HG02943 (cell line): ENCODE measurements around the gene PRDM1.

Experiments
- ATAC-seq: cut with Tn5 transposase; IDR thresholded peaks from one replicate; pipeline ENCODE4 v1.9.1; 2021; ENCODE audit warnings: mild to moderate bottlenecking, low read depth, moderate library complexity; ENCODE audit not compliant: unreplicated experiment

The PRDM1 gene

DNA sequence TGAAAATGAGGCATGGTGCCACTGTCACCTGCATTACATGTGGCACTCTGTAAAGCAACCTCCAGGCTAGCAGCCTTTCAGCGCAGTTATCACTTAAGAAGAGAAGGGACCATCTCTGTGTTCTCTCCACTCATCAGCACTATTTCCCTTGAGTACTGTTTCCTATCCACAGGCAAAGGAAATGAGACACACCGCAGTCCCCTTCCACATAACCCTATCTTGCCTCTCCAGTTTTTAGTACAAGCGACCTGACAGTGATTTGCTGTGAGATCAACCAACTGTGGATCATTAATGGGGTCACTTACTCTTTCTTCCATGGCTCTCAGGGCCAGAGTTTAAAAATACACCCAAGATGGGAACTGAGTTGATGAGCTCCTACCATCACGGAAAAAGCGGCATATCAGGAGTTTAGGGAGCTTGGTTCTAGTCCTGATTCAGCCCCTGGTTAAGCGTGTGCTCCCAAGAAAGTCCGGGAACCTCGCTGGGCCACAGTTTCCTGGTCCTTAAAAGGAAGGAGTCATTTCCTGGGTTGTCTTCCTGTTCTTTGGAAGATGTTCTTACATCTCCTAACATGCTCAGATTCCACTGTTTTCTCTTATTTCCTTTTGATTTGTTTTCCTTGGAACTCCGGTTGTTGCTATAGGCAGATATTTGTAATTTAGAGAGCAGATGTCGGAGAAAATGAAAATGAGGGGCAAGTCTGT lies 27.3 kb downstream of the PRDM1 start:
- ATAC-seq: no peak

DNA sequence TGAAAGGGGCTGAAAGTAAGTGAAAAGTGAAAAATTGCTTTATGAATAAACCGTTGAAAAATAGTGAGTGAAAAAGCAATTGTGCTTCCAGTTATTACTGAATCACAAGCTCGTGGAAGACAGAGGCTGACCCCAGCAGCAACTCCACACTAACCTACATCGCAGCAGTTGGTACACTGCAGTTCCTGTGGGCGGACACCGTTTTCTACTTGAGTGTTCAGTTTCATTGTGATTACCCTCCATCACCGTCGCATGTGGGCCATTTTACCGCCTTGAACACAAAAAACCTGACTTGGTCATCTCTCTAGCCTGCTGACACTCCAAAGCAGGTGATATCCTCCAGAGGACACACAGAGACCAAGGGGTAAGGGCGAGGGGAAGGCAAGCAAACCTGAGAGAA lies 28.4 kb downstream of the PRDM1 start:
- peak; percentile 77 for ATAC-seq

- ATAC-seq: no peak
Observed at GRCh38 chr6:106115286-106115685, 29.1 kb downstream of the PRDM1 start.

- ATAC-seq: no peak
Observed at GRCh38 chr6:106116125-106116832, 30.1 kb downstream of the PRDM1 start.

DNA sequence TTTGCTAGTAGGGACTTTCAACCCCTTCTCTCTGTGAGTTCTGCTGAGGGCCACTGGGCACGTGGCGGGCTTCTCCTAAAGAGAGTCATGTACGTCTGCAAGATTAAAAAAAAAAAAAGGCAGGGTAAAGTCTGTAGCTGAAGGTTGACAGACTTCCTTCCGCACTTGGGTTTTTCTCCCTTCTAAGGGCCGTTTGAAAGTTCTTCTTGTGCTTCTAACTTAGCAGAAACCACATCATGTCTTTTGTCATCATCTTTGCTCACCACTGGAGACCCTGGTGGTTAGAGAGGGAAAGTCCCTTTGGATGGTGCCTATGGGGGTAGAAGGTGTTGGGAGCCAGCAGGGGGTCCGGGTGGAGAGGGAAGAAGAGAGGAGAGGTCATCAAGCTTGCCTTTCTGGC lies 31.4 kb downstream of the PRDM1 start:
- peak; percentile 53 for ATAC-seq

GRCh38 chr6:106118835-106119431 lies 32.8 kb downstream of the PRDM1 start:
- ATAC-seq: no peak

DNA sequence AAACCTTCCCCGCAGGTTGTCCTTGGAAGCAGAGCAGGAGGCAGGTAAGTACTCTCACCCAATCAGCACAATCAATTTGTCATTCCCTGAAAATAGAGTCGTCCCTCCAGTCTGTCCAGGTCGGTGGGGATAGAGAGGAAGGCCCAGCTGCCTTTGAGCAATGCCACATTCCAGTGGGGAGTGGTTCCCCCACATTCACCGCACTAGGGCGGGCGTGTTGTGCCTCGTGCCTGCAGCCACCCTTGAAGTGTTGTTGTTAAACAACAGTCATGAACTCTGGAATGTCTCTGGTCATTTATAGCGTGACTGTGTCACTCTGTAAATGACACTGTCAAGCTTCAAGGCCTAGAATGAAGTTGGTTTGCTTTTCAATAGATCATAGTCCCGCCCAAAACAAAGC lies 33.4 kb downstream of the PRDM1 start:
- no peak for ATAC-seq

DNA sequence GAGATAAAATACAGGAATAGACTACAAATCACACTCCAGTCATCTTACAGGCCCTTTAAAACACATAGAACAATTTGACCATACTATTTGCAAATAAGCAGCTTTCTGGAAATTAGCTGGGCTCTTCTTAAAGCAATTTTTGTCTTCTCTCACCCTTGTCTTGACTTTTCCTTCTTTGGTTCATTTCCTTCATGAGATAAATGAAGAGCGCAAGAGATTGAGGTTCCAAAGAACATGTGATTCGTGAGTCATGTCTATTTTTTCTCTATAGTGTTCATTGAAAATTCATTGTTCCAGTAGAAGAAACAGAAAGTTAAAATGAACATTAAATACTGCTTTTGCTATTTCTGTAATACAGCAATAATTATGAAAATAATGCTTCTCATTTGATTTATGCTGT lies 33.9 kb downstream of the PRDM1 start:
- ATAC-seq: no peak

- ATAC-seq: no peak
Observed at GRCh38 chr6:106120406-106120805, 34.3 kb downstream of the PRDM1 start.

DNA sequence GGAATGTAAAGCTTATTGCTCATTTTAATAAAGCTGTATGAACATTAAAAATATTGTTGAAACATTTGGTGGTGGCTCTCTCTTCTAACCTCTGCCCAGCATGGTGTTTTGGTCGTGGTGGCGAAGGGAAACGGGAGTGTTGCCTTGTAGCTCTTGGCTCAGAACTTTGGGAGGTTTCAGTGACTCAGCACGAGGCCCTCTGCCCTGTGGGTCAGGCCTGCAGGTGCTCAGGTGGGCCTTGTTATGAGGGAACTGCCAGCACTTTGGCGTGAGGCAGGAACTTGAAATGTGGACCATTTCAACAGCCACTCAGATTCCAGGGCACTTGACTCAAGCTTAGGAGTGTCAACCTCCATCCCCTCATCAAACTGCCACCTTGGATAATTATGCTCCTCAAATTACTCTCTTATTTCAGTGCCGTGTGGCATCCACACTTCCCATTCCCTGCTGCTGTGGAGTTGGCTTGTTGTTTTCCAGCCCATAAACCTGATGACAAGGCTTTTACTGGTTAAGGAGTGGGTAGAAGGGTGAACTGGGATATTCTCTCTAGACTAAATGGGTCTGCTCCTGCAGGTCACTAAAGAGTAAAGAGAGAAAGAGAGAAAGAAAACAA lies 36.3 kb downstream of the PRDM1 start:
- ATAC-seq: no peak

DNA sequence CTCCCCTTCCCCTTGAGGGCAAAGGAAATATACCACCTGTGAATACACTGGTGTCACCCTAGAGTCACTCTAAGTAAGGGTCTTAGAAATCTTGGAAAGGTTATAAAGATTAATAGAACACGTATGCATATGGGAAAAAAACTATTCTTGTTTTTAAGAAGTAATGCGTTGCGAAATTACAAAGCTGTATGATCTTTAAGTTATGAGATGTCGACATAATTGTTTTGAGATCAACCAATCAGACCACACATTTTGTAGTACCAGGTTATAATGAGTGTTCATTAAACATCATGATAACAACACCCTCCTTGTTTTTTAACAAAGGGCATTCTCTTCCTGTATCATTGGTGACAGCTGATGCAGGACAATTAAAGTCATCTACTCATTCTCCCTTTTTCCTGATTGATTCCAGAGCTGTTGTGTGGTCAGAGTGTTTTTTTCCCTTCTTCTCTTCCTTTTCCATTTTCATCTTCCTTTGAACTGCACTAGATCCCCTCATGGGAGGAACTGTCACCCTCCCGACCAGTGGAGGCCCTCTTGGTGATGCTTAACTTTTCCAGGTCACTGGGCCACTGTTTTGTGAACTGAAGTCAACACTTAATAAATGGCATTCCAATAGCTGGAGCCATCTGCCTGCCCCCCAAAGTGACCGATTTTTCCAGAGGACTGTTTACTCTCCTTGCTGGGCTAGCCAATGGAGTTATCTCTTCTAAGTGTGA lies 37.0 kb downstream of the PRDM1 start:
- ATAC-seq: no peak

DNA sequence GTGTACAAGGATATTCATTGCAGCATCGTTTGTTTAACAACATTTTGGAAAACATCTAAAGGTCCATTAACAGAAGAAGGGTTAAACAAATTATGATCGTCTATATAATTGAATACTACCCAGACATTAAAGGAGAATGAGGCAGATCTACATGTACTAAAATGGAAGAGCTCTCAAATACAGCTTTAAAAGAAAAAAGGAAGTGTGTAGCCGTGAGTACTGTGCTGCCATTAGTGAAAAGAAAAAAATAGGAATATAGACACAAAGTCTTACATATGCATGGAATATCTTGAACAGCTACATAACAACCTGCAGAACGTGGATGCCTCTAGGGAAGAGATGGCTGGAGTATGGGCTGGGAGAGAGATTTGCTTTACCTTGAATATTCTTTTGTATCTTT lies 37.9 kb downstream of the PRDM1 start:
- no peak for ATAC-seq

DNA sequence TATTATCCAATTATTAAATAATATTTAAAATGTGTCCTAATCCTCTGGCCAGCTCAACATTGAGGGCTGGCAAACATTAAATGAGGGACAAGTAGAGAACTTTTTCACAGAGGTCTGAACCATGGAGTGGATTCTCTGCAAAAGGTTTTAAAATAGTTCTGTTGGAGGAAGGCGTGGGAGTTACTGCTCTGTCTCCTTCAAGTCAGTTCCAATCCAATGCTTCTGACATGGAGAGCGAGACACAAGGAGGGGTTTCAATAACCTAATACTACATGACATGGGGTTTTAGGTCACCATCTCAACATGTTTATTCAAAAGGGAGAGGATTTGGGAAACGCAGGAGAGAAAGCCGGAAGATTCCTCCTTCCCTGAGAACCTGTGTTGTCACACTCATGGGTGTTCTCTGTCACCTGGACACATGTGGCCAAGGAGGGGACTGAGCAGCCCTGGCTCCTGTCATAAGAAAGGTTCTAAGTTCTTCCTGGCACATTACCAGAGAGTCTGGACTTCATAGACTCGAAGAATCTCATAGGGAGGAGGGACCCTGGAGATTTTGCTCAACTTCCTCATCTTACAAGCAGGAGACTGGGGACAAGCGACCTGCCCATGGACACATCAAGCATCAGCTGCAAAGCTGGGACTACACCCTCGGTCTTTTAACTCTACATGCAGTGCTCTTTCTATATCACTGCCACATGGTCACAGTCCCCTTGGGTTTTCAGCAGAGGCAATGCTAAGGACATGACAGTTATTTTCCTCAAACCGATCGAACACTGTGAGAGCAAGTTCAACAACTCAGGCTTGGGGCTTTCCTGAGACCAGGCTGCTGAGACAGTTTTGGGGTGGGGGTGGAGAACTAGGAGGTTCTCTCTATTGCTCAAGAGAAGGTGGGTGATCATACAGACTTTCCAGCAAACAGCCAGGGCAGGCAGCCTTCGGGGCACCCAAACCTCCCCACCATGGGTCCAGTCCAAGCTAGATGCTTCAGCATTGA lies 38.6 kb downstream of the PRDM1 start:
- ATAC-seq: no peak

- no peak for ATAC-seq
Observed at GRCh38 chr6:106125925-106126435, 39.8 kb downstream of the PRDM1 start.

- ATAC-seq: no peak
Observed at GRCh38 chr6:106126482-106126881, 40.3 kb downstream of the PRDM1 start.

DNA sequence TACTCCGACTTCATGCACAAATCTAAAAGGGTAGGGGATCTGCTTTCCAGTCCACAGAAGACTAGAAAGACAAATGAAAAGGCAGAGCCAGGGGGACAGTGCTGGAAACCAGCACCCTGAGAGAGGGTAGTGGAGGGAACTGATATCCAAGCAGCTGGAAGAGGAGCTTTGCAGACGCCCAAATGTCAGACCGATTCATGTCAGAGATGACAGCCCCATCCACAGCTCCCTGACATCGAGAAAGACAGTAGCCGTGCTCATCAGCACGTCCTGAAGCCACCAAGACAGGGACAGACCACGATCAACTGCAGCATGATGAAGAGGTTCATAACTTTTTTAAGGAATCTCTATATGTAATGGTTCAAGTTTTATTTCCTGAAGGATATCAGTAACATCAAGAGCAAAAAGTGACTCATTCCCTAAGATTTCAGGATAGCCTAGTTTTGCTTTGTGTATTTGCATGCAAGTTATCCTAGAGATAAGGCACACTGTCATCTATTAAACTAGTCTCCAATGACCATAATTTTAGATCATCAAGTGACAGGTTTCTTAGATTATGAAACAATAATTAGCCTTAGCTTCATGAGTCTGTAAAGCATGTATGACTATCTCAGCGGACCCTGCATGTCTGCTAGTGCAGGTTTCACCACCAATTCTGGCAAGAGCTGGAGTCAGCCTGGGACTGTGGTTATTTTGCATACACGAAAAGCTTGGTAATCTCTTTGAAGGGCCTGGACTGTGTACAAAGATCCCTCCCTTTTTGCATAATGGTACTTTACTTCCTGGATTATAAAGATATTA lies 43.0 kb downstream of the PRDM1 start:
- no peak for ATAC-seq

- no peak for ATAC-seq
Observed at GRCh38 chr6:106132153-106132698, 46.1 kb downstream of the PRDM1 start.

DNA sequence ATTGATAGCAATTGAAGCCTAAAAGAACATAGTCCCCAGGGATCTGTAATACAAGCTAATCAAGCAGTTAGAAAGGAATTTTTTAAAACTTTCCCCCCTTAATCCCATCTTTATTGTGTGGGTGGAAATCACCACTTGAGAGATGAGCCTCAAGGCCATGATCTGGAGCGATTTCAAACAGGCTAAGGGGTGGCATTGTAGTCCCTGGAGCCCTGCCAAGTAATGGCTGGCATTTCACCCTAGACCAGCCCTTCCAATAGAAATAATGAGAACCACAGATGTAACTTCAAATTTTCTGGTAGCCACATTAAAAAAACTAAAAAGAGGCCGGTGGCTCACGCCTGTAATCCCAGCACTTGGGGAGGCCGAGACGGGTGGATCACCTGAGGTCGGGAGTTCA lies 46.9 kb downstream of the PRDM1 start:
- ATAC-seq: no peak
